Right ventricle myocardium inferior (tissue), 1 donor: Measurements from ENCODE around the gene ADGRB2. TPM values are rescaled to one million over a fixed set of nuclear protein-coding genes. Genes with fewer than 3 reads are reported as not detected.

Experiments used
- ATAC-seq: fragments of 200-7000 bp; cut with Tn5 transposase; one replicate; pipeline ENCODE4 v1.9.1; 2020; ENCODE audit warnings: mild to moderate bottlenecking, moderate library complexity
- DNase-seq: peaks from one replicate; pipeline ENCODE4 v3.0.0; 2021; ENCODE audit errors: missing footprints
- intact Hi-C: fragments of 100-400 bp; cut with DNase I; formaldehyde crosslinking; loops from one replicate; pipeline ENCODE4 v1.11.0; 2022
- long read RNA-seq: library from polyadenylated mRNA; unstranded; transcript quantifications from one replicate; pipeline ENCODE4 v2.0.0, GENCODE V29; 2021
- total RNA-seq: library from RNA; stranded (reverse); fragmentation: NEBNext Ultra II Directional; extraction: Animal tissue kit (Norgen Biotek cat#: 25700); gene quantifications from one replicate; pipeline ENCODE4 v1.2.1, GENCODE V29; 2021
- donor health status: DM: no; HTN: yes; CAD: no; lungs with severe emphysema.

ADGRB2 gene
- 16.1 TPM for total RNA-seq
- long read RNA-seq, full-length matches to known transcripts, result 1 of 23 reads
- long read RNA-seq, partial matches to known transcripts, result 13 of 23 reads
- long read RNA-seq, other reads (novel, unspliced or antisense), result 9 of 23 reads

- ATAC-seq, result no peak
- intact Hi-C loops, result loop anchor here (5.0 kb wide), 1 partner anchor 92 kb away; no protein-coding TSS in a partner anchor
- DNase-seq, result no peak
Observed at GRCh38 chr1:31764312-31765040, at the start of gene ADGRB2. Gene ADGRB2 (minus strand): TSS chr1:31764340. CDS start chr1:31757221, 7,119 bp downstream.

GRCh38 chr1:31812158-31812829, 48.2 kb upstream of the ADGRB2 start:
- intact Hi-C loops, result no loop called here
- DNase-seq, result no peak

GRCh38 chr1:31811605-31812004, 47.5 kb upstream of the ADGRB2 start:
- no peak for ATAC-seq
- no peak for DNase-seq
- intact Hi-C loops, result no loop called here

More at GRCh38 chr1:31812158-31812829, 48.2 kb upstream of the ADGRB2 start:
- no peak for ATAC-seq

- ATAC-seq (peak; percentile 10), DNase-seq (no peak)
- intact Hi-C loops, result no loop called here
Observed at GRCh38 chr1:31809698-31810097, 45.6 kb upstream of the ADGRB2 start.

- DNase-seq (no peak), ATAC-seq (no peak)
- intact Hi-C loops, result no loop called here
Observed at GRCh38 chr1:31807273-31808048, 43.3 kb upstream of the ADGRB2 start.

- intact Hi-C loops, result no loop called here
Observed at GRCh38 chr1:31805318-31805717, 41.2 kb upstream of the ADGRB2 start.

GRCh38 chr1:31804098-31804497, 40.0 kb upstream of the ADGRB2 start:
- ATAC-seq, result no peak
- DNase-seq, result no peak
- intact Hi-C loops, result no loop called here

More at GRCh38 chr1:31805318-31805717, 41.2 kb upstream of the ADGRB2 start:
- DNase-seq (no peak), ATAC-seq (no peak)

GRCh38 chr1:31803610-31804009, 39.5 kb upstream of the ADGRB2 start:
- no peak for ATAC-seq
- intact Hi-C loops, result no loop called here

GRCh38 chr1:31802190-31803150, 38.3 kb upstream of the ADGRB2 start:
- ATAC-seq, result no peak
- intact Hi-C loops, result no loop called here
- no peak for DNase-seq

More at GRCh38 chr1:31803610-31804009, 39.5 kb upstream of the ADGRB2 start:
- DNase-seq, result no peak

- intact Hi-C loops, result no loop called here
- no peak for DNase-seq
Observed at GRCh38 chr1:31801458-31801857, 37.3 kb upstream of the ADGRB2 start.

GRCh38 chr1:31800674-31800967, 36.5 kb upstream of the ADGRB2 start:
- DNase-seq, result no peak
- intact Hi-C loops, result no loop called here

More at GRCh38 chr1:31801458-31801857, 37.3 kb upstream of the ADGRB2 start:
- ATAC-seq, result no peak

GRCh38 chr1:31799895-31800673, 35.9 kb upstream of the ADGRB2 start:
- intact Hi-C loops, result no loop called here
- DNase-seq (no peak), ATAC-seq (no peak)

More at GRCh38 chr1:31800674-31800967, 36.5 kb upstream of the ADGRB2 start:
- ATAC-seq, result no peak

- intact Hi-C loops, result no loop called here
- no peak for DNase-seq
- ATAC-seq, result peak; percentile 20
Observed at GRCh38 chr1:31799196-31799894, 35.2 kb upstream of the ADGRB2 start.

GRCh38 chr1:31798433-31799195, 34.5 kb upstream of the ADGRB2 start:
- intact Hi-C loops, result no loop called here
- DNase-seq (no peak), ATAC-seq (no peak)

- DNase-seq, result no peak
- intact Hi-C loops, result no loop called here
- ATAC-seq, result no peak
Observed at GRCh38 chr1:31798086-31798432, 33.9 kb upstream of the ADGRB2 start.

- DNase-seq (no peak), ATAC-seq (no peak)
- intact Hi-C loops, result no loop called here
Observed at GRCh38 chr1:31797216-31797615, 33.1 kb upstream of the ADGRB2 start.
